ENCODE data around the gene VPS13D.

DNA sequence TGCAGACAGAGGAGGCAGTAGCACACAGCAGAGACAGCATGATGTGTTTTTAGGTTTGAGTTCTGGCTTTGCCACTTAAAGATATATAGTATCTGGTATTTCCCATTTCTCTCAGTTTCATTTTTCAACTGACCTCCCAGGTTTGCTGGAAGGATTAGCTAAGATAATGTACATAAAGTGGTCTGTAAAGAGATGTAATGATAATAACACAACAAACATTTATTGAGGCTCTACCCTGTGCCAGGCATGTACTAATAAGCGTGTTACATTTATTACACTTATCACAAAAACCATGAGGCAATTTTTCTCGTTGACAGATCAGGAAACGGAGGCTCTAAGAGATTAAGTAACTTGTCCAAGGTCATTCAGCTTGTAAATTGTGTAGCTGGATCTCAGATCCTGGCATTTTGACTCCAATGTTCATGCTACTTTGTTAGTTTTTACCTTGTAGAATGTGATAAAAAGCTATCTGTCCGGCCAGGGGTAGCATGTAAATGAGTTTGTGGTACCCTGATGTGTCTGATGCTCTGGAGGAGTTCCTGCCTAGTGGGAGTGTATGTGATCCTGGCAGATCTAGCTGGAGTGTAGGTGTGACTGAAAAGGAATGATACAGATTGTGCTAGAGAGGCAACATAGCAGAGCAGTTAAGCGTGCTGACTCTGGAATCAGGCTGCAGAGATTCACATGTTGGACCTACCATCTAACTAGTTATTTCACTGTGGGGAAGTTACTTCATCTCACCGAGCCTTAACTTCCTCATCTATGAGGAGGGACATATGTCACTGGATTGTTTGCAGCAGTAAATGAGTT is 146.6 kb downstream of the VPS13D start:
- TF ChIP-seq, protein P1, sequence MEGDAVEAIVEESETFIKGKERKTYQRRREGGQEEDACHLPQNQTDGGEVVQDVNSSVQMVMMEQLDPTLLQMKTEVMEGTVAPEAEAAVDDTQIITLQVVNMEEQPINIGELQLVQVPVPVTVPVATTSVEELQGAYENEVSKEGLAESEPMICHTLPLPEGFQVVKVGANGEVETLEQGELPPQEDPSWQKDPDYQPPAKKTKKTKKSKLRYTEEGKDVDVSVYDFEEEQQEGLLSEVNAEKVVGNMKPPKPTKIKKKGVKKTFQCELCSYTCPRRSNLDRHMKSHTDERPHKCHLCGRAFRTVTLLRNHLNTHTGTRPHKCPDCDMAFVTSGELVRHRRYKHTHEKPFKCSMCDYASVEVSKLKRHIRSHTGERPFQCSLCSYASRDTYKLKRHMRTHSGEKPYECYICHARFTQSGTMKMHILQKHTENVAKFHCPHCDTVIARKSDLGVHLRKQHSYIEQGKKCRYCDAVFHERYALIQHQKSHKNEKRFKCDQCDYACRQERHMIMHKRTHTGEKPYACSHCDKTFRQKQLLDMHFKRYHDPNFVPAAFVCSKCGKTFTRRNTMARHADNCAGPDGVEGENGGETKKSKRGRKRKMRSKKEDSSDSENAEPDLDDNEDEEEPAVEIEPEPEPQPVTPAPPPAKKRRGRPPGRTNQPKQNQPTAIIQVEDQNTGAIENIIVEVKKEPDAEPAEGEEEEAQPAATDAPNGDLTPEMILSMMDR (IDR thresholded peaks at IDR 0.05): no peak
- TF ChIP-seq POLR2AphosphoS5 (IDR thresholded peaks at IDR 0.05; ENCODE audit: low read depth, low read length) (no peak), REST (IDR thresholded peaks at IDR 0.05; ENCODE audit: insufficient read depth in 1 of 2, low read depth in 2 of 2, low read length in 1 of 2) (no peak)

All from Panc1 (cell line).